ENCODE results near the gene CFAP46.

DNA sequence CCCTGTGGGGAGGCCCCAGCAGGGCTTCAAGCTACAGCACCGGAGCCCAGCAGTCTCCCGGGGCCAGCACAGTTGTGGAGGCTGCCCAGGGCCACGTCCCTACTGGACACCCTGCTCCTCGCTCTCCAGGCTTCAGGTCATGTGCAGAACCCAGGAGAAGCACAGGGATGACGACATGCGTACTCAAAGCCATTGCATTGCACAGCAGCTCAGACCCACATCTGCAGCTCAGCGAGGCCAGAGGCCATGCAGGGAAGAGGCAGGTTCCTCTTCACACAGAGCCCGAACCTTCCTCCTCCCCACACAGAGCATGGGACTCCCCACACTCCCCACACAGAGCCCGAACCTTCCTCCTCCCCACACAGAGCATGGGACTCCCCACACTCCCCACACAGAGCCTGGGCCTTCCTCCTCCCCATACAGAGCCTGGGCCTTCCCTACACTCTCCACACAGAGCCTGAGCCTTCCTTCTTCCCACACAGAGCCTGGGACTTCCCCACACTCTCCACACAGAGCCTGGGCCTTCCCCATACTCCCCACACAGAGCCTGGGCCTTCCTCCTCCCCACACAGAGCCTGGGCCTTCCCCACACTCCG, 12.3 kb downstream of the CFAP46 start:
- TF ChIP-seq CTBP1 (IDR thresholded peaks at IDR 0.05; ENCODE audit: borderline replicate concordance) (no peak), SP1 (IDR thresholded peaks at IDR 0.05) (no peak), ARNT (IDR thresholded peaks at IDR 0.05) (no peak), BHLHE40 (IDR thresholded peaks at IDR 0.05; ENCODE audit: borderline replicate concordance) (no peak), TARDBP (IDR thresholded peaks at IDR 0.05) (no peak), FOXA1 (IDR thresholded peaks at IDR 0.05) (no peak), FOXK2 (IDR thresholded peaks at IDR 0.05) (no peak), ELF4 (IDR thresholded peaks at IDR 0.05) (no peak), SUZ12 (IDR thresholded peaks at IDR 0.05) (no peak), ZNF384 (IDR thresholded peaks at IDR 0.05) (no peak), L3MBTL2 (conservative IDR thresholded peaks at IDR 0.05) (no peak)
